HG03280 (cell line): ENCODE data around the gene NR0B1.

Source experiments
- ATAC-seq: cut with Tn5 transposase; IDR thresholded peaks from one replicate; pipeline ENCODE4 v1.9.1; 2021; ENCODE audit warnings: mild to moderate bottlenecking, moderate library complexity; ENCODE audit not compliant: unreplicated experiment

Gene NR0B1

GRCh38 chrX:30275498-30275897, 33.7 kb downstream of the NR0B1 start:
- ATAC-seq = no peak

GRCh38 chrX:30270639-30271038, 38.6 kb downstream of the NR0B1 start:
- no peak for ATAC-seq

- ATAC-seq = no peak
These were observed 46.4 kb downstream of the NR0B1 start for GRCh38 chrX:30262763-30263162.

GRCh38 chrX:30261012-30261411, 48.2 kb downstream of the NR0B1 start:
- ATAC-seq = no peak

- no peak for ATAC-seq
These were observed 49.3 kb downstream of the NR0B1 start for GRCh38 chrX:30259927-30260326.
